A549 treated with Mapracorat at 1 μM for 4 hours (cell line): ENCODE results near the gene OR6V1. TPM values are rescaled to one million over a fixed set of nuclear protein-coding genes. Genes with fewer than 3 reads are reported as not detected.

Source experiments
- total RNA-seq: library from RNA; stranded (reverse); fragments of 200-300 nt; extraction: Qiagen RNA extraction; gene quantifications from 5 replicates; pipeline ENCODE4 v1.2.3, GENCODE V29; 2022

Gene OR6V1, protein sequence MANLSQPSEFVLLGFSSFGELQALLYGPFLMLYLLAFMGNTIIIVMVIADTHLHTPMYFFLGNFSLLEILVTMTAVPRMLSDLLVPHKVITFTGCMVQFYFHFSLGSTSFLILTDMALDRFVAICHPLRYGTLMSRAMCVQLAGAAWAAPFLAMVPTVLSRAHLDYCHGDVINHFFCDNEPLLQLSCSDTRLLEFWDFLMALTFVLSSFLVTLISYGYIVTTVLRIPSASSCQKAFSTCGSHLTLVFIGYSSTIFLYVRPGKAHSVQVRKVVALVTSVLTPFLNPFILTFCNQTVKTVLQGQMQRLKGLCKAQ
- total RNA-seq: not detected in 5 replicates

DNA sequence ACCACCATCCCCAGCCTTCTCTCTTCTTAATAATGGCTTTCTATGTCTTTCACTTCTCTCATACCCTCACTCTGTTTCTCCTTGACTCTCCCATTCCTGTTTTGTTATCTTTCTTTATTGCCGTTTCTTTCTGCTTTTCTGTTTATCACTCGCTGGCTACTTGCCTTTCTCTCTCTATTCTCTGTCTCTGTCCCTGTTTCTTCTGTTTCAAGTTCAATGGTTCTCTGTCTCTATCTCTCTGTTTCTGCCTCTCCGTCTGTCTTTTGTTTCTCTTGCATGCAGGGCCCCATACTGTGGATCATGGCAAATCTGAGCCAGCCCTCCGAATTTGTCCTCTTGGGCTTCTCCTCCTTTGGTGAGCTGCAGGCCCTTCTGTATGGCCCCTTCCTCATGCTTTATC, at the start of gene OR6V1:
Gene OR6V1 (plus strand): TSS at position 301 of the 400 bp plus-strand sequence. CDS start 0 bp downstream, at position 301.

DNA sequence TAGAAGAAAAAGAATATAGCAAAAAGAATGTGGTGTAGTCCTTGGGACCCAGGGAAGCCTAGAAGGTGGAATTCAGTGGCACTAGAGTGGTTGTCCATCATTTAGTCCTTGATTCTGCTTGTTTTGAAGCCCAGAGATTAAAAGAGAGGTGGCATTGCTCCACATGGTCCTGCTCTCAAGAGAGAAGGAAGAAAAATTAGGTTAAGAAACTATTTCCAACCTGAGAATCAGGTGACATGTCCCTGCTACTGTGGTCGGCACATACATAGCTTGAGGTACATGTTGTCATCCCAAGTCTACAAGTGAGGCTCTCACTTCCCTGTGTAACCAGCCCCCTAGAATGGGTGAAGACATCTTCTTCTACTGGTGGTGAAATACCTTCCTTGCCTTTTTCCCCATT, 25.1 kb upstream of the OR6V1 start, which contains the start of gene OR9A2:
Gene OR9A2 (minus strand): TSS at position 101 of the 400 bp plus-strand sequence. CDS start 0 bp downstream, at position 101.

Other genes with a start within 250 kb of the OR6V1 start
- 0.28 to 0.60 TPM (median 0.50 TPM) in 5 replicates for gene EPHB6, start 197.3 kb upstream of the OR6V1 start, total RNA-seq
- gene TRPV6, start 166.6 kb upstream of the OR6V1 start, total RNA-seq: not detected in 5 replicates
- not detected in 5 replicates for gene TRPV5, start 118.6 kb upstream of the OR6V1 start, total RNA-seq
- gene LLCFC1, start 112.9 kb upstream of the OR6V1 start, total RNA-seq: not detected in 5 replicates
- not detected in 5 replicates for gene KEL, start 90.0 kb upstream of the OR6V1 start, total RNA-seq
- gene OR9A2, start 25.2 kb upstream of the OR6V1 start, total RNA-seq: not detected in 5 replicates
- 0.36 to 0.48 TPM (median 0.36 TPM) in 3 of 5 replicates, not detected in the others for gene PIP, start 79.7 kb downstream of the OR6V1 start, total RNA-seq
- gene TAS2R39, start 131.1 kb downstream of the OR6V1 start, total RNA-seq: not detected in 5 replicates
- not detected in 5 replicates for gene TAS2R40, start 169.7 kb downstream of the OR6V1 start, total RNA-seq
- gene GSTK1, start 211.1 kb downstream of the OR6V1 start, total RNA-seq: 108 to 122 TPM (median 119 TPM) in 5 replicates
- 0.67 to 1.6 TPM (median 1.1 TPM) in 5 replicates for gene TMEM139, start 232.6 kb downstream of the OR6V1 start, total RNA-seq
- 17.0 to 21.8 TPM (median 19.6 TPM) in 5 replicates for gene CASP2, start 236.0 kb downstream of the OR6V1 start, total RNA-seq